Kidney glomerular epithelial cell (primary cell): Measurements from ENCODE around the gene RPS6KB2.
"Not testable (repeated sequence)": the region's sequence is repeated elsewhere in the genome, so short reads cannot be mapped to it uniquely, and the experiment has no call there.

Source experiments
- DNase-seq: peaks from one replicate; lab custom pipeline; 2025; lab: John Stamatoyannopoulos, UW

RPS6KB2 gene

DNA sequence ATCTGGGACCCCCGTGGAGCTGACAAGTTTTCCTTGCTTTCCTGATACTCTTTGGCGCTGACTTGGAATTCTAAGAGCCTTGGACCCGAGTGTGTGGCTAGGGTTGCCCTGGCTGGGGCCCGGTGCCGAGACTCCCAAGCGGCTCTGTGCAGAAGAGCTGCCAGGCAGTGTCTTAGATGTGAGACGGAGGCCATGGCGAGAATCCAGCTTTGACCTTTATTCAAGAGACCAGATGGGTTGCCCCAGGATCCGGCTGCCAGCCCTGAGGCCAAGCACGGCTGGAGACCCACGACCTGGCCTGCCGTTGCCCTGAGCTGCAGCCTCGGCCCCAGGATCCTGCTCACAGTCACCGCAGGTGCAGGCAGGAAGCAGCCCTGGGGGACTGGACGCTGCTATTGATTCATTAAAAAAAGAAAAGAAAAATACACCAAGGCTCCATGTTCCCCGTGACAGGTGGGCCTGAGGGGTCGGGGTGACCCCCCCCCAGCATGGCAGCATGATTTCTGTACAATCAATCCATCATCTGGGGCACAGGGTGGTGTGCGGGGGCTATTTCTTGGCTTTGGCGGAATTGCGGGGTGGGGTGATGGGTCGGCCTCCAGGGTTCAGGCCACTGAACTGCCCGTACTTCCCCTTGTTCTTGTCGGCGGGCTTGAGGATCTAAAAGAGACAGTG lies 30.2 kb upstream of the RPS6KB2 start:
- DNase-seq: no peak

DNA sequence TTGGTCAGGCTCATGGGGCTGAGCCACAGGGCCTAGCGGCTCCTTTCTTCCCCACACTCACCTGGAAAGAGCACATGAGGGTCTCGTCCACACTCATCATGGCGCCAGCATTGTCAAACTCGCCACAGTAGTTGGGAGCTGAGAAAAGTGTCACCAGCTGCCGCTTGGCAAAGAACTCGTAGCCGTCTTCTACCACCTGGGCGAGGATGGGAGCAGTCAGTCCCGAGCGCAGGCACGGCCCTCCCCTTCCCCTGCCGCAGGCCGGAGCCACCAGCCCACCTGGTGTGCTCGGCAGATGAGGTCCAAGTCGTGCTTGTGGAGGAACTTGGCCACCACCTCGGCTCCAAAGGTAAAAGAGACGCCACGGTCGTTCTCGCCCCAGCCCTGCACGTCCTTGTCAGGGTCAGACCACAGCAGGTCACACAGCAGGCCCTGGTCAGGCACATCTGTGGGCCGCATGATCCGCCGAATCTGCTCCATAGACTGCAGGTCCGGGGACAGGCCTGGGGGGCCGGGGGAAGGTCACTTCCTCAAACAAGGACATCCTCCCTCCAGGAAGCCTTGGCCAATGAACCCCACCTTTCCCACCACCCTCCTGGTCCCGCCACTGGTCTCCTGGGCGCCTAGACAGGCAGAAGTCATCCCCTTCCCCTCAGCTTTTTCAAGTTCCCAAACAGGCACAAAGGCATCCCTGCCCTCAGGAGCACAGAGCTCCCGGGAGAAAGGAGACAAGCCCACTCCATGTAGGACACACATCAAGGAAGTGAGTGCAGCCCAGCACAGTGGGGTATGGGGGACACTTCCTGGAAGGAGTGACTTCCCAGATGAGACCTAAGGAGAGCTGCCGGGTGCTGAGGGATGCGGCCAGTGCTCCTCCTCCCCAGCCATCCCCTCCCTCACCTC lies 29.4 kb upstream of the RPS6KB2 start:
- DNase-seq: no peak

DNA sequence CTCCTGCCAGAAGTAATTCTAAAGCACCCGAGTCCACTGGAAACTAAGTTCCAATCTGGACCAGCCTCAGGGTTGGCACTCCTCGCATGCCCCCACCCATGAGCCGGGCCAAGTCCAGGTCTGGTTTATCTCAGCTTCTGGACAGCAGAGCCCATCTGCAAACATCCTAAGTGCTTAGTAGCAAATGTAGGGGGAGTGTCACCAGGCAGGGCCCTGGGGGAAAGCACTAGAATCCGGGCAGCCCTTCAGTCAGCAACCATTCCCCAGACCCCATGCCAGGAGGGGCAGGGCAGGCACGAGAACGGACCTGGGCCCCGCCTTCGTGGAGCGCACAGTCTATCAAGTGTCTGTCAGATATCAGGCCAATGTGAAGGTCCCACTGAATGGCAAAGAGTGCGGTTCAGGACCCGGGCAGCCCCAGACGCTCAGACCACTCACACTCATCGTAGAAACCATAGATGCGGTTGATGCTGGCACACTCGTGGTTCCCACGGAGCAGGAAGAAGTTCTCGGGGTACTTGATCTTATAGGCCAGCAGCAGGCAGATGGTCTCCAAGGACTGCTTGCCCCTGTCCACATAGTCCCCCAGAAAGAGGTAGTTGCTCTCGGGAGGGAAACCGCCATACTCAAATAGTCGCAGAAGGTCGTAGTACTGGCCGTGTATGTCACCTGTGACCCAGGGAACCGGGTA lies 27.9 kb upstream of the RPS6KB2 start:
- DNase-seq: no peak

DNA sequence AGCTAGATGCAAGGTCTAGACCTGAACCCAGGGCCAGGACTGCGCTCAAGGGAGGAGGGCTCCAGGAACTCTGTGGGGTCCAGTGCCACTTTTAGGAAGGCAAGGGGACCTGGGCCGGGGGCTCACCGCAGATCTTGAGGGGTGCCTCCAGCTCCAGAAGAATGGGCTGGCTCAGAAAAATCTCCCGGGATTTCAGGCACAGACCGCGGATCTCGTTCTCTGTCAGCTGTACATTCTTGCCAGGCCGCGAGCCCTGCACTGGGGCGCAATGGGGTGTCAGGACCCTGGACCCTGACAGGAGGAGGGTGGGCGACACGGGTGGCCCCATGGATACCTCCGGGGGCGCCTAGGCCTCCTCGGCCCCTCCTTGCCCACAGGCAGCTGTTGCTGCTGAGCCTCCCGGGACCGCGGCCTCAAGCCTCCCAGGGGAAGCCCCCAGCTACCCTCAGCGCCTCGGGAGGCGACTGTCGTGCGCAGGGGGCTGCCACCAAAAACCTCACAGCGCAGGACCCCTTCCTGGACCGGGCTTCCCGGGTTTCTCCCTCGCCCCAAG lies 27.3 kb upstream of the RPS6KB2 start:
- DNase-seq: no peak

DNA sequence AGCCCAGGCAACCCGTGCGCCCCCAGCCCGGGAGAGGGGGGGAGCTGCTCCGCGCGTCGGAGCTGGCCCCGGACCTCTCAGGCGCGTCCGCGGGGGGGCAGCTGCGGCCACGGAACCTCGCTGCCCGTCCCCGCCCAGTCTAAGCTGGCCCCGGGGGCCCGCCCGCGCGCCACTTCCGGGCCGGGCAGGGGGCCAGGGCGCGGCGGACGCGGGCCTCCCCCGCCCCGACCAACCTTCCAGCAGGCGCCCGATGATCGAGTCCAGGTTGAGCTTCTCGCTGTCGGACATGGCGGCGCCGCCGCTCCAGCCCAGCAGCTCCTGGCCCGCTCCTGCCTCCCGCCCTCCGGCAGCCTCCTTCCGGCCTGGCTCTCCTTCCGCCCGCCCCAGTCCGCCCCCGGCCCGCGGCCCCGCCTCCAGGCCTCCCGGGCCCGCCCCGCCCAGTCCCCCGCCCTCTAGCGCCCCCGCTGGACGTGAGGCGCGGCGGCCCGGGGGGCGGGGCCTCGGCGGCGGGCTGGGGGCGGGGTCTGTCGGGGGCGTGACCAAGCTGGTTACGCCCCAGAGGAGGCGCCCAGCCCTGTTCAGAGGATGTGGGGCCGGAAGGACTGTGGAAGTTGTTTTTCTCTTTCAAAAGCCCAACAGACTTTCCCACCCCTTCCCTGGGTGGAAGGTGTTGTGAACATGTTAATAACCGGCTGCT lies 26.7 kb upstream of the RPS6KB2 start, which contains the start of gene PPP1CA:
Gene PPP1CA, minus strand, starts transcription at position 364 of the 697 bp plus-strand sequence. Its CDS starts 76 bp downstream, at position 288.
- DNase-seq: peak; percentile 81

DNA sequence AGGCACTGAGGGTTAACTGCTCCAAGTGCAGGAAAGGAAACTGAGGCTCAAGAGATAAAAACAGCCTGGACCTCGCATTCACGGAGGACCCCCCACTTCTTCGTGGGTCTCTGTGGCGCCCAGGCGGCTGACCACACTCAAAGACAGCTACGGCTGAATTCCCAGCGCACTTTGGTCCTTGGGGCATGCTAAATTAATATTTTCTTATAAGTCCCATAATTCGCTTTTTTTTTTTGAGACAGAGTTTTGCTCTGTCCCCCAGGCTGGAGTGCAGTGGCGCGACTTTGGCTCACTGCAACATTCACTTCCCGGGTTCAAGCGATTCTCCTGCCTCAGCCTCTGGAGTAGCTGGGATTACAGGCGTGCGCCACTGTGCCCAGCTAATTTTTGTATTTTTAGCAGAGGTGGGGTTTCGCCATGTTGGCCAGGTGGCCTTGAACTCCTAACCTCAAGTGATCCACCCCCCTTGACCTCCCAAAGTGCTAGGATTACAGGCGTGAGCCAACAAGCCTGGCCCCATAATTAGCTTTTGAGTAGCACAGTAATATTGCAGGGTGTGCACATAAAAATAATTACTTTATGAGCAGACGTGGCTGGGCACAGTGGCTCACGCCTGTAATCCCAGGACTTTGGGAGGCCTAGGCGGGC lies 26.0 kb upstream of the RPS6KB2 start:
- not testable (repeated sequence) for DNase-seq

DNA sequence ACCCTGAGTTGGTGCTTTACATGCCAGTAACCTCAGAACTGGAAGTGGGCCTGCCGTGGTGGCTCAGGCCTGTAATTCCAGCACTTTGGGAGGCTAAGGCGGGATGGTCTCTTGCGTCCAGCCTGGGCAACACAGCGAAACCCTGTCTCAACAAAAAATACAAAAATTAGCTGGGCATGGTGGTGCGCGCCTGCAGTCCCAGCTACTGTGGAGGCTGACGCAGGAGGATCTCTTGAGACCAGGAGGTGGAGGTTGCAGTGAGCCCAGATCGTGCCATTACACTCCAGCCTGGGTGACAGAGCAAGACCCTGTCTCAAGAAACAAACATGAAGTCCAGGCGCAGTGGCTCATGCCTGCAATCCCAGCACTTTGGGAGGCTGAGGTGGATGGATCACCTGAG lies 25.2 kb upstream of the RPS6KB2 start:
- DNase-seq: not testable (repeated sequence)

DNA sequence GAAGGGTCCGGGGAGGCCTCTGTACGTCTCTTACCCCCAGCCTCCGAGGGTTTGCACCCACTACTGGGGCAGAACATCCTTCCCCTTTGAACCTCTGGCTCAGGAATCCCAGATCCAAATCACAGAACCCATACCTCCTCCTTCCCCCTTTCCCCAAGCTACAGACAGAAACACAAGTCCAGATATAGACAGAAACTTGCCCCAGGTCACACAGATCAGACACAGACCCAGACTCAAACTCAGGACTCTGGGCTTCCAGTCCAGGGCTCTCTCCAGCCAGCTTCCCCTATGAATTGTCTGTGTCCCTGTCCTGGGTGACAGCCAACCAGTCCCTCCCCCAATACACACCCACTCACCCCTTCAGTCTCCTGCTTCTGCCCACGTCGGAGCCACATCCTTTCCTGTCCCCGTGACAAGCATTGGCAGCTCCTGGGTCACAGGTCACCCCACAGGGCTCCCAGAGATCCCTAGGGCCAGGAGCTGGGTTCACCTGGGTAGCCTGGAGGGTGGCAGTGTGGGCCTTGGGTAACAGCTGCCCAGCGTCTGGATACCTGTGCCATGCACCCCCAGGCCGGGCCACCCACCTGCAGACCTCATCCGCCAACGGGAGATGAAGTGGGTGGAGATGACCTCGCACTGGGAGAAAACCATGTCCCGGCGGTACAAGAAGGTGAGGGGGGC lies 23.6 kb upstream of the RPS6KB2 start:
- no peak for DNase-seq

DNA sequence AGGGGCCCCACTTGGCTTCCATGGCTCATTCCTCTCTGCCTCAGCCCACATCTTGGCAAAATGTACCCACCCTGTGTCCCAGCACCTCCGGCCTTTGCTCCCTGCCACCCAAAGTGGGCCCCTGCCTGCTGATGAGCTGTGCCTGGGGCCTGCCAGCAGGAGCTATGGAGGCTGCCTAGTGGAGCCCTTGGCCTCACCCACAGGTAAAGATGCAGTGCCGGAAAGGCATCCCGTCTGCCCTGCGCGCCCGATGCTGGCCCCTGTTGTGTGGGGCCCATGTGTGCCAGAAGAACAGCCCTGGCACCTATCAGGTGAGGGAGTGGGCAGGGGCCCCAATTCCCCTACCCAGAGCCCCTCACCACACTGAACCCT lies 23.1 kb upstream of the RPS6KB2 start:
- DNase-seq: no peak

DNA sequence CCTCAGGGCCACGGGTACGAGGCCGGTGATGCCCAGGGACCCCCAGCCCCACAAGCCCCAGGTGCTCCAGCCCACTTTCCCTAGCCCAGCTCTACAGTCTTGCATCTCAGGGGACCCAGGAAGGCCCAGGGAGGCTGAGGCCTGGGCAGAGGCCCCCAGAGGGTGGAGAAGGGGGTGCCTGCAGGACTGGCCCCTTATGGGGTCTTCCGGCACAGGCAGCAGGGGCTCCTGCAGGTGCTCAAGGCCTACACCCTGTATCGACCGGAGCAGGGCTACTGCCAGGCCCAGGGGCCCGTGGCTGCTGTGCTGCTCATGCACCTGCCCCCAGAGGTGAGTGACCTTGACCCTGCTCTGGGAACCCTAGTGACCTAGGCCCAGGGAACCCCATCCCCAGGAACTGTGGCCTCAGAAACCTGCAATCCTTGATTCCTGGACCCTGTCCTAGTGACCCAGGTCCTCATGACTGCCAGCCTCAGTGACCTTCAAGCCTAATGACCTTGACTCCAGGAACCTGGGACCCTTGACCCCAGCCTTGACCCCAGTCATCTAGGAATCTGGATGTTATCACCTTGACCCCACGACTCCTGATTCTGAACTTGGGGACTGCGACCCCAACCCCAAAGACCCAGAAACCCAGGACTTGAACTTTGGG lies 22.5 kb upstream of the RPS6KB2 start:
- DNase-seq: no peak

DNA sequence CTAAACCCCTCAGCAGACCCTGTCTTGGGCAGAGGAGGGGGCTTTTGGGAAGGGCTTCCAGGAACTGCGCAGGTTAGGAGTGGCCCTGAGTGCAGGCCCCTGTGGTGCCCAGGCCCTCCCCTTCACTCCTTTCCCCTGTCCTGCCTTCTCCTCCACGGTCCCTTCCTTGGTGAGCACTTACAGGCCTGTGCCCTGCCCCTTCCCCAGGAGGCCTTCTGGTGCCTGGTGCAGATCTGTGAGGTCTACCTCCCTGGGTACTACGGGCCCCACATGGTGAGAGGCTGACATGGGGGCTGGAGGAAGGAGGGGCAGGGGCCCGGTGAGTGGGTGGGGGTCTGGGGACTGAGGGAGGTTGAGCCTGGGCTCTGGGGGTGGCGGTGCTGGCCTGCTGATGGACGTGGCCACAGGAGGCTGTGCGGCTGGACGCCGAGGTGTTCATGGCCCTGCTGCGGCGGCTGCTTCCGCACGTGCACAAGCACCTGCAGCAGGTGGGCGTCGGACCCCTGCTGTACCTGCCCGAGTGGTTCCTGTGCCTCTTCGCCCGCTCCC lies 21.8 kb upstream of the RPS6KB2 start:
- no peak for DNase-seq

DNA sequence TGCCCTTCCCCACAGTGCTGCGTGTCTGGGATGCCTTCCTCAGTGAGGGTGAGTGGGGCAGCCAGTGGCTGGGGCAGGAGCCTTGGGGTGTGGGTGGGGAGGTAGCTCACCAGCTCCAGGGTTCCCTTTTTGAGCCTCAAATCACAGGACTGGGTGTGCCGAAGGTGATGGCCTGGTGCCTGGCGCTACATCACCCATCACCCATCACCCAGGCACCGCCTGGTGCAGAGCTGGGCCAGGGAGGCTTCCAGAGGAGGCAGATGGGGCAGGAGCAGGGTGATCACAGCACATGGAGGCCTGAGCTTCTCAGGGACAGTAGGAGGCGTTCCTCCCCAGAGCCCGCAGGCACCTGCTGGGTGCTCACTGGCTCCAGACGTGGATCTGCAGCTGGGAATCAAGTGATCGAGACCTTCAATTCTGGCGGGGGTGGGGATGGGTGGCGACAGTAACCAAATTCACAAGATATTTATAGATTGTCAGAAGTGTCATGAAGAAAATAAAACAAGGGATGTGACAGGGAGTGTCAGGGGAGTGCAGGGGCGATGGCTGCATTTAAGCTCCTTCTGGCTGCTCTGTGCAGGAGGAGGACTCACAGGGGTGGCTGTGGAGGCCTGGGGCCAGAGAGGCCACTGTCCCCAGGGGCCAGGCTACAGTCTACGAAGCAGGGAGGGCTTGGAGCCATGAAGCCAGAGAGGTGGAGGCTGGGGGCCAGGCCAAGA lies 21.2 kb upstream of the RPS6KB2 start:
- DNase-seq: no peak

DNA sequence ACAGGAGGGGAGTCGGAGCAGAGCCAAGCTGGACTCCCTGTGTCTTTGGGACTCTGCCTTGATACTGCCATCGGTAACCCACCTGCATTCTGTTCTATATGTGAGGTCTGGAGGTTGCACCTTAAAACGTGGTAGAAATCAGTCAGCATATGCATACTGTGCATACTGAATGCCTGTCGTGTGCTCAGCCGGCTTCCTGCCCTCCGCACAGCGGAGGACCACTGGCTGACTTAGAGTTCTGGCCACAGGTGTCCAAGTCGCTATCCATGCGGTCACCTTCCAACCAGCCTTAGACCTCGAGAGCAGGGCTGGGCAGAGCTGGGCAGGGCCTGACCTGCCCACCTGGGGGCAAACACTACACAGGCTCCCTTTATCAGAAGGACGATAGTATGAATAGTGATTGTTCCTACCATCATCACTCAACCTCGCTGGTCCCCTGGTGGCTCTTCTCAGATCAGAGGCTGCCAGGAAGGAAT lies 20.6 kb upstream of the RPS6KB2 start:
- no peak for DNase-seq

DNA sequence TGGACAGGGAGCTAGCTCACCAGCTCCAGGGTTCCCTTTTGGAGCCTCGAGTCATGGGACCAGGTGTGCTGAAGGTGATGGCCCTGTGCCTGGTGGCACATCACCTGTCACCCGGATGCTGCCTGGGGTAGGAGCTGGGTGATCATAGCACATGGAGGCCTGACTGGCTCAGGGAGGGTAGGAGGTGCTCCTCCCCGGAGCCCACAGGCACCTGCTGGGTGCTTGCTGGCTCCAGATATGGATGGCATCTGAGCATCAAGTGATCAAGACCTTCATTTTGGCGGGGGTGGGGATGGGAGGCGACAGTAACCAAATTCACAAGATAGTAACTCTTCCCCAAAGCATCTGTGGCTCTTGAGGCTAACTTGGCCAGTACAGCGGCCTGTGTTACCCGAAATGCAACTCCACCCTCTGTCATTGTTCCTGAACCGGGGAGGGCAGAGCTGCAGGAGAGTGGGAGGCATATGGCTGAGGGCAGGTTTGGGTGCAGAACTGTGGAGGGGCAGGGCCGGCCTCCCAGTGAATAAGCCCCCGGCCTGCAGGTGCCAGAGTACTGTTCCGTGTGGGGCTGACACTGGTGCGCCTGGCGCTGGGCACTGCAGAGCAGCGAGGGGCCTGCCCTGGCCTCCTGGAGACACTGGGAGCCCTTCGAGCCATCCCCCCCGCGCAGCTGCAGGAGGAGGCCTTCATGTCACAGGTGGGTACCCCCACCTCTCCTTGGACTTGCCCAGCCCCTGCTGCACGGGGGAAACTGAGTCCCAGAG lies 19.7 kb upstream of the RPS6KB2 start:
- DNase-seq: no peak

DNA sequence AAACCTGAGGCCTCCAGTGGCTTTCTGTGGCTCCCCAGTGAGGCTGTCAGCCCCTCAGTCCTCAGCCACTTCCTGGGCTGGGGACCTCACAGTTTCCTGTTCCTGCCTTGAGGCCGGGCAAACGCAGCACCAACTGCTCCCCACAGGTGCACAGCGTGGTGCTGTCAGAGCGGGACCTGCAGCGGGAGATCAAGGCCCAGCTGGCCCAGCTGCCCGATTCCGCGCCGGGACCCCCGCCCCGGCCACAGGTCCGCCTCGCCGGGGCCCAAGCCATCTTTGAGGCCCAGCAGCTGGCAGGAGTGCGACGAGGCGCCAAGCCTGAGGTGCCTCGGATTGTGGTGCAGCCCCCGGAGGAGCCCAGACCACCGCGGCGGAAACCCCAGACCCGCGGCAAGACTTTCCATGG lies 19.0 kb upstream of the RPS6KB2 start:
- no peak for DNase-seq

DNA sequence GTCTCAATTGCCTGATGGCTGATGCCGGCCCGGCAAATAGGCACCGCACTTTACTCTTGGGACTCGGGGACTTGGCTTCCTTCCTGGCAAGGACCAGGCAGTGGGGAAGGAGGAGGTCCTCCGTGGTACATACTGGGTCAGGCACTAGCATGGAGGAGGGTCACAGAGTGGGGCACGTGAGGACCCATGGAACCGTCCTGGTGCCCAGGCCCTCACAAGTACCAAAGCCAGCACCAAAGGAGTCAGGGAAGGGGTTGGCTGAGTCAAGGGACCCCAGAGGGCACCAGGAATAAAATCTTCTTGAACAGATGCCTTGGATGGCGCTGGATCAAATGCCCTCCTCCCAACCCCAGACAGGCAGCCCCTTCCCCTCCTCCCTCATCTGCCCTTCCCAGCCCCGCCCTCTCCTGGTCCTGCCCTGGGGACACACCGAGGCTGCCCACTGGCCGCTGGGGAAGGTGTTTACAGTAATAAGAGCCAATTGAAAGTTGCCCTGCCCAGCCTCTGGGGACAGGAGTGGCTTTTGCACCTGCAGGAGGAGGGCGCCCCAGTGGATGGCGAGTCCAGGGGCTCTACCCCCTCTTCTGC lies 18.4 kb upstream of the RPS6KB2 start:
- no peak for DNase-seq

DNA sequence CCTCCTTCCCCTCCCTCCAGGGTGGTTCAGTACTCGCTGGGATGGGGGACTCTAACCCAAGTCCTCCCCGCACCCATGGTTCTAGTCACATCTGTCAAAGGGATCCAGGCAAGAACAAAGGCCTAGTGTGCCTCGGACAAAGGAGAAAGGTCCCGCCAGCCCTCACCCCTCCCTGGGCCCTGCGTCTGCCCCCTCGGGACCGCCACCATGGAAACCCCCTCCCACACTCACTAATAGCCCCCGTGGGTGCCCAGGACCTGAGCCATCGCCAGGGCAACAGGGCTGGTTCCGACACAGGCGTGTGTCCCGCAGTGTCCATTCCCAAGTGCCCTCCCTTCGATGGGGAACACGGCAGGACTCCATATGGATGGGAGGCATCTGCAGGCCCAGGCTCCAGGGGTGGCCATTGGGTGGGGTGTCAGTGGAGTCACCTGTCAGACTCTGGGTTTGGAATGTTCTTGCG lies 17.9 kb upstream of the RPS6KB2 start:
- no peak for DNase-seq
